ENCODE results near the gene VPS25.

DNA sequence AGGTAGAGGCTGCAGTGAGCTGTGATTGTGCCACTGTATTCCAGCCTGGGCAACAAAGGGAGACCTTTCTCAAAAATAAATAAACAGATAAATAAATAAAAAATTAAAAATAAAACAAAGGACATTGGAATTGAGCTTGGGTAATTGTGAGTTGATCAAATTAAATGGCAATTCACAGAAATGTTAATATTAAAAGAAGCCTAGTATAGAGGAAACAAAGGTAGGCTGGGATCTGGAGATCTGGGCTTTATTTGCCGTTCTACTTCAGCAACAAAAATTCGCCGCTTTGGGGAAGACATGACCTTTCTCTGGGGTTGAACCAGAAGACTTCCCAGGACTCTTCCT, 332 bp upstream of the VPS25 start:
- TF ChIP-seq CTCF (IDR thresholded peaks at IDR 0.05) (no peak), POLR2A (IDR thresholded peaks at IDR 0.05) (no peak)

Measured in heart left ventricle (tissue), 13 donors.